ENCODE results near the gene AP5Z1. TPM values are rescaled to one million over a fixed set of nuclear protein-coding genes. Genes with fewer than 3 reads are reported as not detected.

Gene AP5Z1
- total RNA-seq, 1 experiment from 2014 or later: 74.5 TPM

DNA sequence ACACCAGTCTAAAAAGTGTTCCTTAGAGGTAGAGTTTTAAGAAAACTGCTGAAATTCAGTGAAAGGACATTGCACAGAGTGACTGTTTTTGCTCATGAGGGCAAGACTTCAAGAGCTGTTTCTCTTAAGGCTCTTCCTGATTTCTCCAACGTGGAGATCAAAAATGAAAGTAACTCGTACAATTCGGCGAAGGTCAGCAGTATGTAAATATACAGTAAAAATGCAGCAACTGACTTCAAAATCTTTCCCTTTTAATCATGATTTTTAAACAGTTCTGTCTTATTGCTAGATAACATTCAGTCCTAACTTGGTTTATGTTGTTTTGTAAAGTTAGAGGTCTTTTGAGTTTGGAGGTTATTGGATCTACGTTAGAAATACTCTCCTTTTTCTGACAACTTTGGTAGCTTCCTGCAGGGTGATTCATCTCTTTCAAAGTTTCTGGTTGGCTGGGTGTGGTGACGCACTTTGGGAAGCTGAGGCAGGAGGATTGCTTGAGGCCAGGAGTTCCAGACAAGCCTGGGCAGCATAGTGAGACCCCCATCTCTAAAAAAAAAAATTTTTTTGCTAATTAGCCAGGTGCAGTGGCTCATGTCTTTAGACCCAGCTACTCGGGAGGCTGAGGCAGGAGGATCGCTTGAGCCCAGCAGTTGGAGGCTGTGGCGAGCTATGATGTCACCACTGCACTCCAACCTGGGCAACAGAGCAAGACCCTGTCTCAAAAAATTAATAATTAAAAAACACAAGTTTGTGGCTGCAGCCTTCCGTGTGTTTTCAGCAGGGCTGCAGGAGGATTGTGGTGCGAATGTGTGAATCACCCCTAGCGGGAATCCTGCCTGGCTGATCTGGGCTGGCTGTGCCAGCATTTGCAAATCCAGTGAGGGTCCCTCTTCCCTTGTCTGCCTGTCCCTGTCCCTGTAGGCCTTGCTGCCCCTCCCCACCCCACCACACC is 29.2 kb upstream of the AP5Z1 start:
- DNase-seq (ENCODE audit: low spot score): peak; percentile 58

DNA sequence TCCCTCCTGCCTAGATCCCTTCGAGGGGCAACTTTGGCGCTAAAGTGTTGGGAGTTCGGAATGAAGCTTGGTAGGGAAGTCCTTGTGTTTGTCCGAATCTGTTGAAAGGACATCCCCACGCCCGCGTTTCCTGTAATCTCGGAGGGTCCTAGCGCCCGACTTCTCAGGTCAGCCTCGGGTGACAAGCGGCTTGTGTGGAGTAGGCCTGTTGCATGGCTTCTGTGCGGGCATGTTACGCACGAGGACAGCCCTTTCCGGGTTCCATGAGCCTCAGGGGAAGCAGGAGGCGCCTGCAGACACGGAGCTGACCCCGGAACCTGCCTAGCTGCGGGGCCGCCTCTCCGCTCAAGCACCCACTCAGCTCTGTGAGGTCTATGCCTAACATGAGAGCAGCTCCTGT is 28.4 kb upstream of the AP5Z1 start:
- no peak for DNase-seq (ENCODE audit: low spot score)

DNA sequence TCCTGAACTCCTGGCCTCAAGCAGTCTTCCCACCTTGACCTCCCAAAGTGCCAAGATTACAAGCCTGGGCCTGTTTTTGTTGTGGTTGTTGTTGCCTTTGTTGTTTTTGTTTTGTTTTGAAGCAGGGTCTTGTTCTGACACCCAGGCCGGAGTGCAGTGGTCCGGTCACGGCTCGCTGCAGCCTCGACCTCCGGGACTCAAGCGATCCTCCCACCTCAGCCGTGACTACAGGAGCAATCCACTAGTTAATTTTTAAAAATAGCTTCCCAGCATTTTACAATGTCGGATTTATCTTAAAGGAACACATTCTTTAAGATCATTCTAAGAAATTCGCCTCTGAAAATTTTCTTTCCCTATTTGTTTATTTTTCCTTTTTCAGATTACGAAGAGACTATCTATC is 27.7 kb upstream of the AP5Z1 start:
- DNase-seq (ENCODE audit: low spot score): no peak

DNA sequence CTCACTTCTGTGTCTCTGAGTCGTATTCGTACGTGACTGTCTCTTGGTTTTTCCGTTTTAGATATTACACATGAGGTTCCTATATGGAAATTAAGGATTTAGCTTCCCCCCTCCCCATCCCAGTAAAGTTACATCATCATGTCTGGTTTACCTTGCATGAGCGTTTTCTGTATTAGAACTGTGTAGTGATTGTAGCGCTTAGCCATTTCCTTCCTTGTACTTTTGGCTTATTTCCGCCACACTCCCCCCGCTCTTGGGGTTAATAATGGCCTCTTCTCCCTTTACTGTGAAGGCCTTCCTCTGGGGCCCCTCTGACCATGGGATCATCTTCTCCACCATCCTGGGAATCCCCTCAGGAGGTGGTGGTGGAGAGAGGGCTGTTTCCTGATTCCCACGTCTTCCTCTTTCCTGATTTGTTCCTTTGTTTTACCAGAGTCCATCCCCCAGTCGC is 27.2 kb upstream of the AP5Z1 start:
- DNase-seq (ENCODE audit: low spot score): no peak

DNA sequence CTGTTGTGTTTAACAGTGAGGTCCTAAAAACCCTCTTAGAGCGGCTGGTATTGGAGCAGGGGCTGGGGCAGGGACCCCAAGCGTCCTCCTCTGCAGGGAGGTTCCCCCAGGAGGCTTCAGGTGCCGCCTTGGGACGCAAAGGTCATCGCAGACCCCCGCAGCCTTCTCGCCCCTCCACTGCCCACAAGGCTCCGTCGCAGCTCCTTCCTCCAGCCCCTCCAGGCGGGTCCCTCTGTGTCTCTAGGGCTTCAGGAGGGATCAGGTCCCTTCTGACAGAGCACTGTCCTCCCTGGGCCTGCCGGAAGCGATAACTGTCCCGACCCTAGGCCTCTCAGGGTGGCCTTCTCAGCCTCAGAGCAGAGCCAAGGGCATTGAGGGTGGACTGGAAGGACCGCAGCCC is 26.1 kb upstream of the AP5Z1 start:
- no peak for DNase-seq (ENCODE audit: low spot score)

DNA sequence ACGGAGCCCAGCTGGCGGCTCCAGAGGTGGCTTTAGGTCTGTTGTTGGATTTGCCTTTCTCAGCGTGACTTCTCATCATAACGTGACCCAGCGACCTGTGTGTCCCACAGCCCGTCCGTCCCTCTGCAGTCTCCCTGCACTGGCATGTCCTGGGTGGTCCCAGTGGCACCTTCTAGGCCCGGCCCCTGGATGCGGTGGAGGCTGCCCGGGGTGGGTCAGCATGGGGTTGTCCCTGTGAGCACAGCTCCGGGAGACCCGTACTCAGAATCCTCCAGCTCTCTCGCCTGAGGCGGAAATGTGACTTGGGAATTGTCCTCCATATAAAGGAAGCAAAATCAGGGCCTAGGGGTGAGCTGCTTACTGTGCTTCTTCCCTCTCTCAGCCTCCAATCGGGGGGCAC is 25.6 kb upstream of the AP5Z1 start:
- DNase-seq (ENCODE audit: low spot score): no peak

DNA sequence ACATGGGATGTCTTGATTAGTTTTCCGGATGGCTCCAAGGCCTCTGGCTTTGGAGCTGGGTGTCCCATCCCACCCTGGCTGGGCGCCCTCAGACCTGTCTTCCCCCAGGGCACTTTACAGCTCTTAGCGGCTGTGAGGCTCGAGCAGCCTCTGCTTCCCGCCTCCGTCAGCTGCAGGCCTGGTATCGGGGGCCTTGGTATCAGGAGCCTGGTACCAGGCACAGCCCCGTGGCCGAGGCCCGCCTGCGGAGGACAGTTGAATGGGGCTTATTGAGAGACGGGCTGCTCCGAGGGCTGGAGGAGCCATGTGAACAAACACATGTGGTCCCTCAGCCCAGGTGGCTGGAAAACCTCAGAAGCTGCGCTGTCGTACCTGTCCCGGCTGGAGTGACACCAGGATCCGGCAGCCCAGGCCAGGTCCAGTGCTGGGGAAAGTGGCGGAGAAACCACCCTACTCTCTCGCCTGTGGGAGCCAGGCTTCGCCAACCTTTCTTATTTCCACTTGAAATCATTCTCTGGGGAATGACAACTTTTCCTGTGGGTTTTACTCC is 23.9 kb upstream of the AP5Z1 start:
- no peak for DNase-seq (ENCODE audit: low spot score)

DNA sequence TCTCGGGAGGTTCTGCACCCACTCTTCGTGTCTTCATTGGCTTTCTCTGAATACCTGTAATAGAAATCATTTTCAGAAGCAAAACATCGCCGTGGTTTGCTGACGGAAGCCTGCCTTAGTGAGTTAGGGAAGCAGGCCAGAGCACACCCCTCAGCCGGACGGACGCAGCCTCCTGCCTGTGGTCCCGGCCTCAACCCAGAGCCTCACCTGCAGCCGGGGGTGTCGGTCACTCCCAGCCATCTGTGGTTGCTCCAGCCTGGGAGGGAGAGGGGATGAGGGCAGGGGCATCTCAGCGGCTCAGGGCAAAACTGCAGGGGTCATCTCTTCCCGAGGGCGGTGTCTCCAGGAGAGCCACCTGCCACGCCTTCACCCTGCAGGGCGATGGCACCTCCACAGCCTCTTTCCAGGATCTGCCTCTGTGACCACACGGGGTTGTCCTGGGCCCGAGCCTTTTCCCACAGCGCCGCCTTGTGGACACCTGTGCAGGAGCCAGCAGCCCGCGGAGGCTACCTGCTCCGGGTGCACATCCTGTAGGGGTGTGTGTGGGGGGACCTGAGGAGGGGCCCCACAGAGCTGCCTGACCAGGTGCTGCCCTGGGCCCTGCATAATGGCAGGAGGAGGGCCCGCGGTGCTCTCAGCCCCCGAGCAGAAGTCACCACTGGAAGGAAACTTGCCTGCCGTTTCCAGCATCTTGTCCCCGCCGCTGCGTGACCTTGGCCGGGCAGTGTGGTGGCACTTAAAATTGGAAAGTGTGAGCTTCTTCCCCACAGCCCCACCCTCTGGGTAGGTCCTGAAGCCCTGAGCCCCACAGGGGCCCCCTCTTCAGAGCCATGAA is 21.6 kb upstream of the AP5Z1 start:
- DNase-seq (ENCODE audit: low spot score): peak; percentile 87

DNA sequence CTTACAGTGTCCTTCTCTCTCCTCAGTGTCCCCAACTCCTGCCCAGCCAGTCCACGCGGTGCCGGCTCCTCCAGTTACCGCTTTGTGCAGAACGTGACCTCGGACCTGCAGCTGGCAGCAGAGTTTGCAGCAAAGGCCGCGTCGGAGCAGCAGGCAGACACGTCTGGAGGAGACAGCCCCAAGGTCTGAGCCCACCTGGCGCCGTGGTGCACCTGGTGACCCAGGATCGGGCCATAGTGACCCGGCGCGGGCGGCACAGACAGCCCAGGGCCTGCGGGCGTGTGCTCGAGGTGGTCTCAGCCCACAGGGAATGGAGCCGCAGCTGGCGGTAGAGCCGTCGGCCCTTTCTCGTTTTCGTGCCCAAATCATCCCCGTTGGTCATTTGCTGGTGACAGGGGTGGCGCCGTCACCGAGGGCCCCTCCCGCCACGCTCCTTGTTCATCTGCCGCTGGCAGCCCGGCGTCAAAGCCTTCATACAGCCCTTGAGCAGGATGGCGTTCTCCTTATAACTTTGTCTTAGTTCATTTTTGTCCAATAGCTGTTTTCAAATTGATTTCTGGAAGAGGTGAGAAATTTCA is 20.9 kb upstream of the AP5Z1 start:
- DNase-seq (ENCODE audit: low spot score): no peak

DNA sequence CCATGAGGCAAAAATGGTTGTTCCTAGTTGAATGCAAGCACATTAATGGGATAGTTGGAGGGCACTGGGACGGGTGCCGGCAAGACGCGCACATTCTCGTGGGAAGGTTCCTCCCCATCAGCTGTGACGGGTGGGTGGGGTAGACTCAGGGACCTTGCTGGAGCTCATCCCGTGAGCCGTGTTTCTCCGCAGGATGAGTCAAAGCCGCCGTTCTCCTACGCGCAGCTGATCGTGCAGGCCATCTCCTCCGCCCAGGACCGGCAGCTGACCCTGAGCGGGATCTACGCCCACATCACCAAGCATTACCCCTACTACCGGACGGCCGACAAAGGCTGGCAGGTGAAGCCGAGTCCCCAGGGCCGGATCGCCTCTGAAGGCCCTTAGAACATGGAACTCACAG is 20.4 kb upstream of the AP5Z1 start:
- DNase-seq (ENCODE audit: low spot score): no peak

DNA sequence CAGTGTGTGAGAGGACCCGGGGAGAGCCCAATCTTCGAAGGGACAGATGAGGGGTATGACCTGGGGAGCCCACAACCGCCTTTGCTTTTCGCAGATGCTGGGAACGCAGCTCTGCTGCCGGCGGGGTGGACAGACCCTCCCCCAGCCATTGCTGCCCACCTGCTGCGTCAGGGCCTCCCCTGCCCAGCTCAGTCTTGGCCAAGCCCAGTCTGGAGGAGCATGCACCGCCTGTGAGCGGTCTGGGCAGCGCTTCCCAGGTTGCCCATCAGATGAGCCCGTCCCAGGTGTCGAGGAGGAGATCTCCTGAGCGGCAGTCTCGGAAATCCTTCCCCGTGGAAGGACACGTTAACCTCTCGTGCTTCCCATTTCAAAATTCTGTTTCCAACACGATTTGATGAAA is 17.3 kb upstream of the AP5Z1 start:
- no peak for DNase-seq (ENCODE audit: low spot score)

DNA sequence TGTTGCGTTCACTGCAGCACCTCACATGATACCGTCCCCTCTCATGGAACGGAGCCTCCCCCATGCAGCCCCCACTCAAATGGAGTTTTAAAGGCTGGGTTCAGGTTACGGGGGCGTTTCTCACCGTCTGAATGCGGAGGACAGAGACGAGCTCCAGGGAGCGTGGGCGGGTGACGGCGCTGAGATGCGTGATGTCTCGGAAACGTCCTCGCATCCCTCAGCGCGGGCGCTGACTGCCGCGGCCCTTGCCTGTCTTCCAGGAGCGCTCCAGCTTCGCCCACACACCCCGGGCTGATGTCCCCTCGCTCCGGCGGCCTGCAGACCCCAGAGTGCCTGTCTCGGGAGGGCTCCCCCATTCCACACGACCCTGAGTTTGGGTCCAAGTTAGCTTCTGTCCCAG is 16.6 kb upstream of the AP5Z1 start:
- no peak for DNase-seq (ENCODE audit: low spot score)

DNA sequence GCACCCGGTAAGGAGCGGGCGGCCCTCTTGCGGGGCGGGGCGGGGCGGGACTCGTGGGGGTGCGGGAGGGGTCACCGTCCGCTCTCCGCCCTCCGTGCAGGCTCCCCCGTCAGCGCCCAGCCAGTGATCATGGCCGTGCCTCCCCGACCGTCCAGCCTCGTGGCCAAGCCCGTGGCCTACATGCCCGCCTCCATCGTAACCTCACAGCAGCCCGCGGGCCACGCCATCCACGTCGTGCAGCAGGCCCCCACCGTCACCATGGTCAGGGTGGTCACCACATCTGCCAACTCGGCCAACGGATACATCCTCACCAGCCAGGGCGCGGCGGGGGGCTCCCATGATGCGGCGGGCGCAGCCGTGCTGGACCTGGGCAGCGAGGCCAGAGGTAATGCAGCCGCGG is 16.2 kb upstream of the AP5Z1 start:
- no peak for DNase-seq (ENCODE audit: low spot score)

DNA sequence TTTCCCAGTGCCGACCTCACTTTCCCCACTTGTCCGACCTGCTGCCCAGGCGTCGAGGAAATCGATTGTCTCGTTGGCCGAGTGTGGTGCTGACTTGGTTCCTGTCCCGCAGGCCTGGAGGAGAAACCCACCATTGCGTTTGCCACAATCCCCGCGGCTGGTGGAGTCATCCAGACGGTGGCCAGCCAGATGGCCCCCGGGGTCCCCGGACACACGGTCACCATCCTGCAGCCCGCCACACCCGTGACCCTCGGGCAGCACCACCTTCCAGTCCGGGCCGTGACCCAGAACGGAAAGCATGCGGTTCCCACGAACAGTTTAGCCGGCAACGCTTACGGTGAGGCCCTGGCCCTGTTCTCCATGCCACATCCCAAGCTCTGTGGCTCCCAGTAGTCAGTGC is 14.5 kb upstream of the AP5Z1 start:
- DNase-seq (ENCODE audit: low spot score): no peak

DNA sequence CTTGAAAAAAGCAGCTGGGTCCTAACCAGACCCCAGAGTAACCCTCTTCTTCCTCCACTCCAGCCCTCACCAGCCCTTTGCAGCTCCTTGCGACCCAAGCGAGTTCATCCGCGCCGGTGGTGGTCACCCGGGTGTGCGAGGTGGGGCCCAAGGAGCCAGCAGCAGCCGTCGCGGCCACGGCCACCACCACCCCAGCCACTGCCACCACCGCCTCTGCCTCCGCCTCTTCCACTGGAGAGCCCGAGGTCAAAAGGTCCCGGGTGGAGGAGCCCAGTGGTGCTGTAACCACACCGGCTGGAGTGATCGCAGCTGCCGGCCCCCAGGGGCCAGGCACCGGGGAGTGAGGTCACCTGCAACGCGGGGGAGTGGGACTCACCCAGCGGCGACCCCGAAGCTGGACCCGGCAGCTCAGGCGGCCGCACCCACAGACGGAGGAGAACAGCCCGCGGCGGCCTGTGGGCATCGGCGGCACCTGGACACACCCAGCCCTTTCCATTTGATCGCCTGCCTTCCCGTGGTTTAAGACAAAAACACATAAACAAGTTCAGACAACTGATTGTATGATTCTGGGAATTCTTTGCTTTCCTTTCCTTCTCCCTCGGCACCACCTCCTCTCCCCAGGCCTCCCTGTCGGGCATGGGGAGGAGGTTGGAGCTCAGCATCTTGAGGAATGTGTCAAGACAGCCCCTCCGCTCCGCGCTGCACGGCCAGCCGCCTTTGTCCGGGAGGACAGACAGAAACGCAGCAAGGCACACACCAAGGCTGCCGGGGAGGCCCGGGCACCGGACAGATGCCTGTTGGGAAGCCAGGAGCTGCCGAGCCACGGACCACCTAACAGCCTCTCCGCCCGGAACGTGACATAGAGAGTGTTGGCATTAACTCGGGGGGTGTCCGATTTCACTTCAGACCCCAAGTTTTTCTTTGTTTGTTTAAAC is 13.0 kb upstream of the AP5Z1 start:
- DNase-seq (ENCODE audit: low spot score): no peak

DNA sequence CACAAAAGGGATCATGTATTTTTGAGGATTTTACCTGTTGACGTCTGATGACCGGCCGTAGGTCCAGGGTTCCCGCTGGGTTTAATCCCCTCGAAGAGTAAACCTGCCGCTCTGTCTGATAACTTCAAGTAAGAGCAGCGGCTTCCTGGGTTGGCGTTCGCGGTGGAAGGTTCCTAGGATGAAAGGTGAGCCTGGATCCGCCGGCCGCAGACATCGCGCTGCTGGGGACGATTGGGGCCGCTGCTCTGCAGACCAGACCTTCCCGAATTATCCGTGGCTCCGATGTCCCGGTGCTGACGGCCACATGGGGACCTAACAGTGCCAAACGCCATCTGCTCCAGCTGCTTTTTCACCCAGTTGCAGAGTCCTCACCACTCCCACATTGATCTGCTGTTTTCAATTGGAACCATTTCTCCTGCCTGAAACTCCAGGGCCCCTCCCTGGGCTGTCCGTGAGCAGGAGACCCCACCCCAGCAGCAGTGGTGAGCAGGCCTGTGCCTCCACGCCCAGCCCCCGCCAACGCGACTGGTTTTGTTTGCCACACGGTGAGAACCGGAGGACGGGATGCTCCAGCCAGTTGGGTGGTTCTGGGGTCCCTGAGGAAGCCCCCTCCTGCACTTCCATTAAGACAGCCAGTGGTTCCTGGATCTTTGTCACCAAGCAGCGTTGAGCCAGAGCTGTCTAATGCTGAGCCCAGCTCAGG is 12.2 kb upstream of the AP5Z1 start:
- no peak for DNase-seq (ENCODE audit: low spot score)

DNA sequence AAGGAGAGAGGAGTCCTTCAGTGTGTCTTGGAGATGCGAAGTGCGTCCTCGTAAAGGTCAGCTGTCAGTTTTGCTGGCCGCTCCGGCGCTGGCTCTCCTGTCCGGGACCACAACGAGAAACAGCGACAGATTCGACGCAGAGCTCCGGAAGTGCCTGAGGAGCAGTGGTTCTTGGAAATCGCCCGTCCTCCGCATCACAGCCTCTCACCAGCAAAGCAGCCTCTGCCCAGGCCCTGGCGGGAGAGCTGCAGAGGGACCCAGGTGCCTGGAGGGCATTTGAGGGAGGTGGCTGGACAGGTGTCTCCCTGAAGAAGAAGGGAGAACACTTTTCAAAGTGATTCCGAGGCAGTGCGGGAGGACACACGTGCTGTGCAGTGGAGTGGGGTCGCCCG is 11.6 kb upstream of the AP5Z1 start:
- DNase-seq (ENCODE audit: low spot score): no peak

DNA sequence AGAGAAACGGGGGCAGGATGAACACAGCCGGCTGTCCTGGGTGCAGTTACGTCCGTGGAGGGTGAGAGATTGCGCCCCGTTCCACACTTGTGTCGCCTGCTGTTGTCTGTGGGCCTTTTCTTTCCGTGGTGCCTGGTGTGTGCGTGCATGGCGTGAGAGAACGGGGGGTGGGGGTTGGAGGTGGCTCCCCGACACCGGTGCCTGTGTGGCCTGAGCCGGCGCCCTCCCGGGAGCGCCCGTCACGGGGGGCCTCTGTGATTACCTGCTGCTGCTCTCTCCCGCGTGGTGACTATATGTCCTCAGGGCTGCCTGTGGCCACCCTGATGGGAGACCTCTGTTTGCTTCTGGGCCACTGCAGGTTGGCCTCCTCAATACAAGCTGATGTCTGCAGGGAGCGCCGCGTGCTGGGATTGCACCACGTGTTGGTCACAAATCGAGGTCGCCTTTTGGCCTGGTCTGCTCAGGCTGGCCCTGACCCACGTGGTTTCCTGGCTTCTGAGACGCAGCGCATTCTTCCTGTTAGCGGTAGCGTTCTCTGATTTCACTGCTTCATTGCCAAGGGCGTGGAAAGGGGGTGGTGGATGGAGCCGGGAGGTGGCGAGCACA is 10.9 kb upstream of the AP5Z1 start:
- no peak for DNase-seq (ENCODE audit: low spot score)

DNA sequence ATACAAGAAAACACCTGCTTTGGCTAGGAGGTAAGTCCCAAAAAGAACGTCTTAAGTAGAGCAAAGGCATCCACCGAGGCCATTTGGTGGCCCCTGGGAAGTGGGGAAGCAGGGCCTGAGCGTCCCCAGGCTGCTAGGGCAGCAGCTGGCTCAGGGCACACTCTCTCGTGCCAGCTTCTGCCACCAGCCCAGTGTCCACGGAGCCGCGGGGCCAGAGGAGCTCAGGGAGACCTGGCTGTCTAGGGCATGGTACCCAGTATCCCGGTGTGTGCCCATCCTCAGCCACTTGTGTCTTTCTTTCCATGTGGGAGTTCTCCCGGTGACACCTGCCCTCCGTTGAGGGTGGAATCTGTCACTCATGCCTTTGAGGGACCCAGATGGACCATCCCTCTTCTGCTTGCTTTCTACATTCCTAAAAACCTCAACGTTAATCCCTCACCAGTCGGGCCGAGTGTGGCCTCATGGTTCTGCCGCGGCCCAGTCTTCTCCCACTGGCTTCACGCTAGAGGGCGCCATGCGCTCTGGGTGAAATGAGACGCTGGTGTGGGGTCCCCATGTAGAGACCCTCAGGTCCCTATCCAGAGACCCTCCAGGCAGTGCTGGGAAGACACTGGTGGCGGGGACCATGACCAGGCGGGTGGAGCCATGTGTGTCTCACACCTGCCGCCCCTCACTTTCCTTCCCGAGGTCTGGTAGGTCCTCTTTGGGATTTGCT is 9.5 kb upstream of the AP5Z1 start:
- DNase-seq (ENCODE audit: low spot score): no peak
